B cell (primary cell): ENCODE data around the gene HACE1. TPM values are rescaled to one million over a fixed set of nuclear protein-coding genes. Genes with fewer than 3 reads are reported as not detected.

Experiments
- ATAC-seq: fragments of 200-7000 bp; cut with Tn5 transposase; one replicate; pipeline ENCODE4 v1.10.0; 2021; ENCODE audit warnings: low read depth, mild to moderate bottlenecking, moderate number of reproducible peaks, moderate library complexity
- CTCF ChIA-PET: fragments of 350-600 bp; sonication (Branson Sonifier 250); formaldehyde crosslinking; loops from one replicate; lab custom pipeline; 2021; ENCODE audit warnings: antibody characterized with exemption, inconsistent platforms; lab: Charles Lee
- POLR2A ChIA-PET: fragments of 350-600 bp; sonication (Branson Sonifier 250); formaldehyde crosslinking; loops from one replicate; lab custom pipeline; 2021; ENCODE audit warnings: antibody characterized with exemption; lab: Charles Lee
- DNase-seq: peaks from one replicate; pipeline ENCODE4 v3.0.0; 2013
- H2AFZ ChIP-seq: 2 replicates; pipeline ENCODE4 v1.6.1; 2012; ENCODE audit warnings: mild to moderate bottlenecking, low read depth, low read length; ENCODE audit not compliant: insufficient read depth, poor library complexity, severe bottlenecking
- H3K27ac ChIP-seq, 2 donors: 1 replicate in 1 of 2; 2 replicates in 1 of 2; pipeline ENCODE4 v1.5.1; 2012 to 2013; ENCODE audit warnings: low read length in 2 of 2, mild to moderate bottlenecking in 2 of 2, moderate library complexity in 1 of 2
- H3K27me3 ChIP-seq, 4 experiments: fragments of 200-600 bp in 1 of 4; sonication (generic) in 1 of 4; replicated peaks in 1 of 4; 1 replicate in 2 of 4; 2 replicates in 2 of 4; pipeline versions ENCODE4 v1.6.1 to v1.7.0; 2013 to 2016; ENCODE audit warnings: low read length in 3 of 4, mild to moderate bottlenecking in 2 of 4, mixed read lengths in 1 of 4, moderate library complexity in 1 of 4; ENCODE audit not compliant: insufficient read depth in 4 of 4, control insufficient read depth in 3 of 4; ENCODE audit errors: control extremely low read depth in 1 of 4
- H3K36me3 ChIP-seq, 2 experiments: replicated peaks in 1 of 2; 1 replicate in 1 of 2; 2 replicates in 1 of 2; pipeline versions ENCODE4 v1.6.1 to v1.7.1; 2013; ENCODE audit warnings: low read length in 1 of 2; ENCODE audit not compliant: insufficient read depth in 2 of 2, control insufficient read depth in 1 of 2; ENCODE audit errors: control extremely low read depth in 1 of 2, extremely low read depth in 1 of 2
- H3K4me1 ChIP-seq, 2 donors: fragments of 200-600 bp in 1 of 2; sonication (generic) in 1 of 2; 1 replicate in 1 of 2; 2 replicates in 1 of 2; pipeline versions ENCODE4 v1.5.1 to v1.6.1; 2013 to 2017; ENCODE audit warnings: low read length in 2 of 2; ENCODE audit not compliant: control insufficient read depth in 2 of 2, insufficient read depth in 2 of 2
- H3K4me2 ChIP-seq: replicated peaks from 2 replicates; pipeline ENCODE3; 2012; ENCODE audit warnings: mild to moderate bottlenecking, low read depth, low read length; ENCODE audit not compliant: poor library complexity, severe bottlenecking
- H3K4me3 ChIP-seq, 5 experiments: fragments of 200-600 bp in 1 of 5; sonication (generic) in 1 of 5; 1 replicate in 3 of 5; 2 replicates in 2 of 5; pipeline versions ENCODE4 v1.5.1 to v1.7.0; 2011 to 2016; ENCODE audit warnings: low read length in 4 of 5, mild to moderate bottlenecking in 4 of 5, low read depth in 2 of 5, control low read depth in 1 of 5, moderate library complexity in 1 of 5; ENCODE audit not compliant: insufficient read depth in 1 of 5; ENCODE audit errors: control extremely low read depth in 1 of 5, extremely low read depth in 1 of 5
- H3K79me2 ChIP-seq: fragments of 200-600 bp; sonication (generic); one replicate; pipeline ENCODE4 v1.6.0; 2016; ENCODE audit warnings: low read length; ENCODE audit not compliant: control insufficient read depth, insufficient read depth
- H3K9ac ChIP-seq: fragments of 200-600 bp; sonication (generic); 2 replicates; pipeline ENCODE4 v1.6.1; 2017; ENCODE audit warnings: mild to moderate bottlenecking, low read length, moderate library complexity
- H3K9me3 ChIP-seq, 3 donors: one replicate each; pipeline versions ENCODE4 v1.6.1 to v1.7.1; 2013; ENCODE audit warnings: low read length in 2 of 3; ENCODE audit not compliant: control insufficient read depth in 2 of 3, insufficient read depth in 1 of 3; ENCODE audit errors: control extremely low read depth in 1 of 3
- H4K20me1 ChIP-seq: 2 replicates; pipeline ENCODE4 v1.6.0; 2012; ENCODE audit warnings: mild to moderate bottlenecking, low read length; ENCODE audit not compliant: insufficient read depth, control insufficient read depth, poor library complexity, severe bottlenecking
- H3K27ac Mint-ChIP-seq: one replicate; pipeline ENCODE4 v1.8.0; 2021; ENCODE audit warnings: mixed read lengths
- H3K27me3 Mint-ChIP-seq: one replicate; pipeline ENCODE4 v1.8.0; 2021; ENCODE audit warnings: mixed read lengths
- H3K4me1 Mint-ChIP-seq: one replicate; pipeline ENCODE4 v1.8.0; 2021; ENCODE audit warnings: mixed read lengths
- H3K4me3 Mint-ChIP-seq: one replicate; pipeline ENCODE4 v1.8.0; 2021; ENCODE audit warnings: mixed read lengths
- H3K9me3 Mint-ChIP-seq: one replicate; pipeline ENCODE4 v1.8.0; 2022; ENCODE audit warnings: mixed read lengths; ENCODE audit not compliant: insufficient read depth
- CTCF ChIP-seq: fragments of 200-600 bp; IDR thresholded peaks from one replicate; pipeline ENCODE4 v1.8.0; 2022; ENCODE audit warnings: antibody characterized with exemption, mild to moderate bottlenecking
- EZH2 ChIP-seq: IDR thresholded peaks from 2 replicates; pipeline ENCODE4 v1.6.1; 2012; ENCODE audit warnings: borderline replicate concordance, low read depth, mild to moderate bottlenecking, moderate library complexity, low read length; ENCODE audit not compliant: insufficient read depth, poor library complexity, severe bottlenecking
- WGBS: methylation state at CpG from one replicate; pipeline ENCODE4 v1.1.5; 2013; ENCODE audit warnings: missing lambda C conversion rate; ENCODE audit not compliant: insufficient coverage; 5-methylcytosine and 5-hydroxymethylcytosine counted together
- intact Hi-C: fragments of 100-400 bp; cut with micrococcal nuclease; formaldehyde crosslinking; loops from one replicate; pipeline ENCODE4 v1.10.0; 2022
- polyA plus RNA-seq: library from polyadenylated mRNA; depleted of rRNA; stranded (reverse); fragments of >200 nt; gene quantifications from 2 replicates; pipeline ENCODE4 v1.2.3, GENCODE V29; 2012
- total RNA-seq, 2 donors: library from RNA; stranded (reverse); fragments of 120-200 nt in 1 of 2; gene quantifications; 1 replicate in 1 of 2; 2 replicates in 1 of 2; pipeline versions ENCODE4 v1.2.3 to v1.2.4, GENCODE V29; 2013 to 2022

Gene HACE1
- total and polyA plus RNA-seq, 2 donors (not counting 1 experiment from before 2014, with no cell fraction given) = 7.5 to 19.2 TPM

- DNase-seq (no peak), ATAC-seq (no peak)
- ChIA-PET POLR2A (no interaction called here), CTCF (no interaction called here)
- Histone ChIP-seq H3K36me3 (no peaks in the 10 kb centered on the region), H3K4me3 (no peak overlapping the region), H3K27me3 (peaks cover 0 to 5% (median 0%) of the 10 kb centered on the region in 4 experiments), H4K20me1 (no peaks in the 10 kb centered on the region), H3K9me3 (no peaks in the 10 kb centered on the region), H2AFZ (no peak overlapping the region), H3K4me1 (peaks cover 6 to 8% of the 10 kb centered on the region in 2 donors), H3K79me2 (peaks cover 4% of the 10 kb centered on the region), H3K27ac (no peak overlapping the region), H3K4me2 (no peak overlapping the region), H3K9ac (no peak overlapping the region)
- TF ChIP-seq EZH2 = no peak
- TF ChIP-seq CTCF = no peak
- Mint-ChIP-seq H3K4me3 (no peak overlapping the region), H3K9me3 (no peaks in the 10 kb centered on the region), H3K4me1 (peaks cover 17% of the 10 kb centered on the region), H3K27me3 (peaks cover 34% of the 10 kb centered on the region), H3K27ac (no peak overlapping the region)
- 83% methylated on average over 1 of the region's 3 CpGs for WGBS
- intact Hi-C loops = no loop called here
Observed at GRCh38 chr6:104862456-104862855, 2.7 kb upstream of the HACE1 start.

- peak overlapping the region; percentile 78 for H3K9ac ChIP-seq
- CTCF ChIA-PET = interaction anchor here (1.5 kb wide), 1 partner anchor 39 kb away, joined by 4 read pairs; no protein-coding TSS in a partner anchor
Observed at GRCh38 chr6:104860221-104860620, 502 bp upstream of the HACE1 start.

More at GRCh38 chr6:104860221-104860620, 502 bp upstream of the HACE1 start:
- Histone ChIP-seq H3K27me3 (no peaks in the 10 kb centered on the region), H3K4me1 (peaks cover 6 to 8% of the 10 kb centered on the region in 2 donors), H3K4me3 (peak overlapping the region; percentile 21 to 89 (median 77)), H4K20me1 (no peaks in the 10 kb centered on the region), H3K27ac (no peak overlapping the region), H3K9me3 (no peaks in the 10 kb centered on the region), H3K36me3 (no peaks in the 10 kb centered on the region), H2AFZ (peak overlapping the region; percentile 84), H3K4me2 (peak overlapping the region; percentile 92), H3K79me2 (peaks cover 7% of the 10 kb centered on the region)
- Mint-ChIP-seq H3K27me3 (peaks cover 23% of the 10 kb centered on the region), H3K9me3 (no peaks in the 10 kb centered on the region), H3K27ac (peak overlapping the region; percentile 67), H3K4me3 (peak overlapping the region; percentile 96), H3K4me1 (peaks cover 17% of the 10 kb centered on the region)
- POLR2A ChIA-PET = no interaction called here
- no peak for ATAC-seq
- no CpG with 5 or more reads among the region's 2 CpGs for WGBS
- no peak for DNase-seq
- intact Hi-C loops = no loop called here
- TF ChIP-seq CTCF (no peak), EZH2 (no peak)
